Kidney (tissue), 14 donors: ENCODE measurements around the gene NEURL1B. TPM values are rescaled to one million over a fixed set of nuclear protein-coding genes. Genes with fewer than 3 reads are reported as not detected.

ENCODE experiments used
- DNase-seq, 5 donors: peaks; one replicate each; pipeline ENCODE4 v3.0.0-alpha.2; 2013 to 2020
- FAIRE-seq: peaks from 2 replicates; lab custom pipeline; 2012; peaks lifted over from hg19 to GRCh38; lab: Jason Lieb, UNC
- H3K27ac ChIP-seq, 2 donors: one replicate each; pipeline ENCODE4 v1.7.0; 2013; ENCODE audit warnings: low read depth in 2 of 2, low read length in 2 of 2, inconsistent platforms in 1 of 2
- H3K27me3 ChIP-seq: one replicate; pipeline ENCODE4 v1.7.1; 2013; ENCODE audit warnings: low read length, inconsistent platforms; ENCODE audit not compliant: control insufficient read depth, insufficient read depth
- H3K36me3 ChIP-seq, 3 donors: one replicate each; pipeline versions ENCODE4 v1.7.0 to v1.7.1; 2013; ENCODE audit warnings: low read length in 3 of 3, control low read depth in 1 of 3, inconsistent platforms in 1 of 3; ENCODE audit not compliant: insufficient read depth in 3 of 3, control insufficient read depth in 2 of 3
- H3K4me1 ChIP-seq, 3 donors: one replicate each; pipeline versions ENCODE4 v1.7.0 to v1.7.1; 2013; ENCODE audit warnings: low read length in 3 of 3, inconsistent platforms in 1 of 3, low read depth in 1 of 3; ENCODE audit not compliant: control insufficient read depth in 2 of 3, insufficient read depth in 2 of 3
- H3K4me3 ChIP-seq, 3 donors: one replicate each; pipeline versions ENCODE4 v1.7.0 to v1.8.1; 2013; ENCODE audit warnings: low read length in 3 of 3, control low read depth in 1 of 3, inconsistent platforms in 1 of 3
- H3K9ac ChIP-seq, 3 donors: one replicate each; pipeline versions ENCODE4 v1.7.0 to v1.7.1; 2013; ENCODE audit warnings: low read length in 3 of 3, control low read depth in 1 of 3, inconsistent platforms in 1 of 3
- H3K9me3 ChIP-seq, 3 donors: one replicate each; pipeline versions ENCODE4 v1.7.0 to v1.7.1; 2013; ENCODE audit warnings: low read length in 3 of 3, control low read depth in 1 of 3, inconsistent platforms in 1 of 3; ENCODE audit not compliant: control insufficient read depth in 2 of 3, insufficient read depth in 1 of 3
- intact Hi-C: fragments of 100-400 bp; cut with DNase I; formaldehyde crosslinking; loops from one replicate; pipeline ENCODE4 v1.11.1; 2022
- polyA plus RNA-seq: library from polyadenylated mRNA; stranded (reverse); fragments of 350-450 nt; fragmentation: Illumina TruSeq; extraction: RNeasy Lipid Tissue Mini Kit (QIAGEN cat#74804); gene quantifications from one replicate; pipeline ENCODE4 v1.2.3, GENCODE V29; 2014; ENCODE audit warnings: low read depth, low replicate concordance; ENCODE audit not compliant: insufficient read depth
- total RNA-seq: library from RNA; stranded (reverse); fragmentation: NEBNext Ultra II Directional; extraction: Animal tissue kit (Norgen Biotek cat#: 25700); gene quantifications from one replicate; pipeline ENCODE4 v1.2.1, GENCODE V29; 2021
- TF ChIP-seq, protein P1 (sequence below): IDR thresholded peaks from 3 replicates; pipeline ENCODE4 v1.5.1; 2012; ENCODE audit warnings: mild to moderate bottlenecking, moderate library complexity, borderline replicate concordance; ENCODE audit not compliant: insufficient read depth; ENCODE audit errors: extremely low read depth
- donor health status: control.
- donor health status: control.
- donor health status: control.
- donor health status: control.
- donor health status: control.
- donor health status: DM: yes; HTN: yes; CAD: no.
- donor health status: Normal renal cell carcinoma (clear cell type).

Gene NEURL1B
- total and polyA plus RNA-seq, 2 donors from 2014 or later = 5.4 to 42.6 TPM

DNA sequence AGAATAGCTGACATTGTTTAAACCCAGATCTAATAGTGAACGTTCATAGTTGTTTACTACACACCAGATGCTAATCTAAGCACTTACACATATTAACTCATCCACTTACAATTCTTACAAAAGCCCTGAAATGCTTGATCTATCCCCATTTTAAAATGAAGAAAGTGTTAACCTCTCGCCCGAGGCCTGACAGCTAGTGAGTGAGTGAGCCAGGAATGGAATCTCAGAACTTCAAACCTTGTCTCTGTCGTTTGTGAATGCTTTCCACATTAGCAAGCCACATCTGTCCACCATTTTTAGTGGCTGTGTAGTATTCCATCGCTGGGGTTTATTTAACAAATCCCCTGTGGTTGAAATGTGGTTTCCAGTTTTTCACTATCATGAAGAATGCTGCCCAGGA, 24.9 kb upstream of the NEURL1B start:
- Histone ChIP-seq H3K36me3 (no peaks in the 10 kb centered on the region), H3K4me3 (no peak overlapping the region), H3K9ac (no peak overlapping the region), H3K4me1 (no peaks in the 10 kb centered on the region), H3K27ac (no peak overlapping the region), H3K9me3 (peaks cover 0 to 6% (median 0%) of the 10 kb centered on the region in 3 donors), H3K27me3 (no peaks in the 10 kb centered on the region)
- TF ChIP-seq, protein P1, sequence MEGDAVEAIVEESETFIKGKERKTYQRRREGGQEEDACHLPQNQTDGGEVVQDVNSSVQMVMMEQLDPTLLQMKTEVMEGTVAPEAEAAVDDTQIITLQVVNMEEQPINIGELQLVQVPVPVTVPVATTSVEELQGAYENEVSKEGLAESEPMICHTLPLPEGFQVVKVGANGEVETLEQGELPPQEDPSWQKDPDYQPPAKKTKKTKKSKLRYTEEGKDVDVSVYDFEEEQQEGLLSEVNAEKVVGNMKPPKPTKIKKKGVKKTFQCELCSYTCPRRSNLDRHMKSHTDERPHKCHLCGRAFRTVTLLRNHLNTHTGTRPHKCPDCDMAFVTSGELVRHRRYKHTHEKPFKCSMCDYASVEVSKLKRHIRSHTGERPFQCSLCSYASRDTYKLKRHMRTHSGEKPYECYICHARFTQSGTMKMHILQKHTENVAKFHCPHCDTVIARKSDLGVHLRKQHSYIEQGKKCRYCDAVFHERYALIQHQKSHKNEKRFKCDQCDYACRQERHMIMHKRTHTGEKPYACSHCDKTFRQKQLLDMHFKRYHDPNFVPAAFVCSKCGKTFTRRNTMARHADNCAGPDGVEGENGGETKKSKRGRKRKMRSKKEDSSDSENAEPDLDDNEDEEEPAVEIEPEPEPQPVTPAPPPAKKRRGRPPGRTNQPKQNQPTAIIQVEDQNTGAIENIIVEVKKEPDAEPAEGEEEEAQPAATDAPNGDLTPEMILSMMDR = no peak
- intact Hi-C loops = no loop called here
- DNase-seq (no peak), FAIRE-seq (no peak)

DNA sequence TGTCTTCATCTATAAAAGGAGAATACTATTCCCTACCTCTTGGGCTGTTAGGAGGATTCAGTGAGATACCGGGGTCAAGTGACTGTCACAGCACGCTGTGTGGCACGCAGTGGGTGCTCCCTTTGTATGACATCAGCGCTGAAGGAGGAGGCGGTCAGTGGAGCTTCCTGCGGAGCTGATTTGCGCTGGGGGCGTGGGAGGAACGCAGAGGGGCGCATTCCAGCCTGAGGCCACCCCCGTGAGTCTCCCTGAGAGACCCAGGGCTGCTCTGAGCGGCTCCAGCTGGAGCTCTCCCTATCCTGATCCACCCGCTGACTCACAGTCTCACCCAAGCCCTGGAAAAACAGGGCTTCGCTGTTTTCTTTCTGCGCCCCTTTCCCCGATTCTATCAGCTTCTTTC, 24.3 kb upstream of the NEURL1B start:
- no peak overlapping the region for H3K9ac ChIP-seq
- intact Hi-C loops = no loop called here
- H3K27ac ChIP-seq = peak overlapping the region in 1 of 2 donors; percentile 69
- TF ChIP-seq, protein P1 = no peak
- no peak overlapping the region for H3K4me3 ChIP-seq
- H3K4me1 ChIP-seq = no peaks in the 10 kb centered on the region
- peaks cover 0 to 6% (median 0%) of the 10 kb centered on the region in 3 donors for H3K9me3 ChIP-seq
- FAIRE-seq (no peak), DNase-seq (peak; percentile 63 to 94 (median 76))
- no peaks in the 10 kb centered on the region for H3K36me3 ChIP-seq
- no peaks in the 10 kb centered on the region for H3K27me3 ChIP-seq

DNA sequence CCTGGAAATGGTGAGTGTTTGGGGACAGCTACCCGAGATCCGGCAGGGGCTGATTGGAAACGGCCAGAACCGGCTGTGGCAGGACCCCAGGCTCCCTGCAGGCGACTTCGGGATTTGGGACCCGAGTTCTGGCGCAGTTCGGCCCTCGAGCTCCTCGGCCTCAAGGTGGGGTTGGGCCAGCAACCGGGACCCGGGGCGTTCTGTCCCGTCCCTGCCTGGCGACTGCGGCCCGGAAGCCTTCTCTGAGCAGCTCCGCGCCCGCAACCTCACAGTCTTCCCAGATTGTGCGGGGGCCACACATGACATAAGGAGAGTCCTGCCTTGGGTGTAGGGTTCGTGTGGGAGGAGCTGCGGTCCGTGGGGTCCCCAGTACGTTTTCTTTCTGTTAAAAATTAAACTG, 23.2 kb upstream of the NEURL1B start:
- Histone ChIP-seq H3K36me3 (no peaks in the 10 kb centered on the region), H3K27me3 (no peaks in the 10 kb centered on the region), H3K4me3 (no peak overlapping the region), H3K9ac (no peak overlapping the region), H3K9me3 (peaks cover 0 to 6% (median 0%) of the 10 kb centered on the region in 3 donors), H3K4me1 (no peaks in the 10 kb centered on the region), H3K27ac (no peak overlapping the region)
- intact Hi-C loops = no loop called here
- TF ChIP-seq, protein P1 = no peak
- FAIRE-seq (no peak), DNase-seq (peak in 1 of 5 donors; percentile 66)
